PC-9 (cell line): Measurements from ENCODE around the gene OTUD1. TPM values are rescaled to one million over a fixed set of nuclear protein-coding genes. Genes with fewer than 3 reads are reported as not detected.

Experiments used
- BruUV-seq: library from RNA; stranded (reverse); fragments of 400-500 nt; replicated peaks from 2 replicates; lab custom pipeline; 2021; lab: Mats Ljungman, UMichigan
- CTCF ChIA-PET: fragments of 300-600 bp; sonication (Branson Sonifier 250); formaldehyde crosslinking; loops from one replicate; lab custom pipeline; 2022; ENCODE audit warnings: antibody characterized with exemption; lab: Charles Lee
- POLR2A ChIA-PET: fragments of 300-600 bp; sonication (Branson Sonifier 250); formaldehyde crosslinking; loops from one replicate; lab custom pipeline; 2022; ENCODE audit warnings: antibody characterized with exemption; ENCODE audit not compliant: unreplicated experiment; lab: Charles Lee
- DNase-seq, 2 experiments: peaks; one replicate each; pipeline versions ENCODE4 v3.0.0 to v3.0.0-alpha.2; 2015 to 2022; ENCODE audit warnings: mixed read lengths in 1 of 2
- H2AFZ ChIP-seq: fragments of 200-600 bp; sonication (generic); 2 replicates; pipeline ENCODE4 v1.8.1; 2017; ENCODE audit warnings: antibody characterized with exemption
- H3F3A ChIP-seq: fragments of 200-600 bp; sonication (generic); 2 replicates; pipeline ENCODE4 v1.8.1; 2017; ENCODE audit warnings: antibody characterized with exemption, mild to moderate bottlenecking, low read depth; ENCODE audit not compliant: insufficient read depth
- H3K27ac ChIP-seq: fragments of 200-600 bp; sonication (generic); 2 replicates; pipeline ENCODE4 v1.6.1; 2016; ENCODE audit warnings: mixed run types
- H3K27me3 ChIP-seq: fragments of 200-600 bp; sonication (generic); 2 replicates; pipeline ENCODE4 v1.6.1; 2016; ENCODE audit warnings: low read depth, mixed run types; ENCODE audit not compliant: insufficient read depth
- H3K36me3 ChIP-seq: fragments of 200-600 bp; sonication (generic); 2 replicates; pipeline ENCODE4 v1.6.1; 2016; ENCODE audit warnings: low read depth, mixed run types
- H3K4me1 ChIP-seq: fragments of 200-600 bp; sonication (generic); replicated peaks from 2 replicates; pipeline ENCODE4 v1.6.1; 2016; ENCODE audit warnings: mixed run types; ENCODE audit not compliant: insufficient read depth
- H3K4me2 ChIP-seq: fragments of 200-600 bp; sonication (generic); 2 replicates; pipeline ENCODE4 v1.6.1; 2017; ENCODE audit warnings: mixed run types
- H3K4me3 ChIP-seq: fragments of 200-600 bp; sonication (generic); 2 replicates; pipeline ENCODE4 v1.6.1; 2016; ENCODE audit warnings: mixed run types
- H3K79me2 ChIP-seq: fragments of 200-600 bp; sonication (generic); 2 replicates; pipeline ENCODE4 v1.6.1; 2017; ENCODE audit warnings: low read depth, mixed run types
- H3K9me2 ChIP-seq: fragments of 200-600 bp; sonication (generic); 2 replicates; pipeline ENCODE4 v1.8.1; 2017; ENCODE audit warnings: mild to moderate bottlenecking; ENCODE audit not compliant: insufficient read depth
- H3K9me3 ChIP-seq: fragments of 200-600 bp; sonication (generic); 2 replicates; pipeline ENCODE4 v1.8.1; 2016; ENCODE audit warnings: low read depth; ENCODE audit not compliant: insufficient read depth
- H4K20me1 ChIP-seq: fragments of 200-600 bp; sonication (generic); 2 replicates; pipeline ENCODE4 v1.8.1; 2017; ENCODE audit not compliant: insufficient read depth
- CTCF ChIP-seq: fragments of 200-600 bp; sonication (generic); conservative IDR thresholded peaks from 2 replicates; pipeline ENCODE4 v1.6.1; 2017; ENCODE audit warnings: mixed run types, antibody characterized with exemption, mild to moderate bottlenecking, moderate library complexity
- EZH2 ChIP-seq: fragments of 200-600 bp; sonication (generic); IDR thresholded peaks from 2 replicates; pipeline ENCODE4 v1.8.0; 2017; ENCODE audit warnings: antibody characterized with exemption, low read depth
- intact Hi-C: fragments of 100-400 bp; cut with micrococcal nuclease; formaldehyde crosslinking; loops from one replicate; pipeline ENCODE4 v1.10.0; 2022; ENCODE audit not compliant: unreplicated experiment
- total RNA-seq: library from RNA; stranded (reverse); gene quantifications from 2 replicates; pipeline ENCODE4 v1.2.3, GENCODE V29; 2021

Gene OTUD1
- total RNA-seq, 1 experiment from 2014 or later, result 16.9 TPM

GRCh38 chr10:23472181-23472580, 33.3 kb downstream of the OTUD1 start:
- POLR2A ChIA-PET, result no interaction called here
- no peak for DNase-seq
- no peak for TF ChIP-seq CTCF
- no peak for TF ChIP-seq EZH2
- H3K27ac ChIP-seq, result no peak overlapping the region
- no TSS peak for BruUV-seq
- no peaks in the 10 kb centered on the region for H3F3A ChIP-seq
- no peaks in the 10 kb centered on the region for H3K4me1 ChIP-seq
- no peak overlapping the region for H3K4me3 ChIP-seq
- H3K9me3 ChIP-seq, result no peaks in the 10 kb centered on the region
- H3K36me3 ChIP-seq, result no peaks in the 10 kb centered on the region
- intact Hi-C loops, result no loop called here
- H3K9me2 ChIP-seq, result no peaks in the 10 kb centered on the region
- H3K79me2 ChIP-seq, result no peaks in the 10 kb centered on the region
- CTCF ChIA-PET, result no interaction called here
- H3K4me2 ChIP-seq, result no peak overlapping the region
- no peak overlapping the region for H2AFZ ChIP-seq
- no peaks in the 10 kb centered on the region for H4K20me1 ChIP-seq
- no peaks in the 10 kb centered on the region for H3K27me3 ChIP-seq

- no TSS peak for BruUV-seq
- Histone ChIP-seq H3K79me2 (no peaks in the 10 kb centered on the region), H3K27me3 (no peaks in the 10 kb centered on the region), H3K27ac (no peak overlapping the region), H3F3A (no peaks in the 10 kb centered on the region), H2AFZ (no peak overlapping the region), H3K4me2 (no peak overlapping the region), H3K9me2 (no peaks in the 10 kb centered on the region), H3K9me3 (no peaks in the 10 kb centered on the region), H3K36me3 (no peaks in the 10 kb centered on the region), H3K4me1 (no peaks in the 10 kb centered on the region), H4K20me1 (no peaks in the 10 kb centered on the region), H3K4me3 (no peak overlapping the region)
- DNase-seq, result no peak
- POLR2A ChIA-PET, result no interaction called here
- CTCF ChIA-PET, result no interaction called here
- TF ChIP-seq EZH2 (no peak), CTCF (no peak)
- intact Hi-C loops, result no loop called here
Observed at GRCh38 chr10:23474081-23474480, 35.2 kb downstream of the OTUD1 start.

GRCh38 chr10:23474626-23475025, 35.8 kb downstream of the OTUD1 start:
- no peak overlapping the region for H2AFZ ChIP-seq
- ChIA-PET CTCF (no interaction called here), POLR2A (no interaction called here)
- no peaks in the 10 kb centered on the region for H3K27me3 ChIP-seq
- no peak for DNase-seq
- TF ChIP-seq CTCF (no peak), EZH2 (no peak)
- H3F3A ChIP-seq, result no peaks in the 10 kb centered on the region
- no peaks in the 10 kb centered on the region for H3K79me2 ChIP-seq
- no peak overlapping the region for H3K4me3 ChIP-seq
- BruUV-seq, result no TSS peak
- intact Hi-C loops, result no loop called here
- no peaks in the 10 kb centered on the region for H3K36me3 ChIP-seq
- no peak overlapping the region for H3K27ac ChIP-seq
- no peaks in the 10 kb centered on the region for H3K9me2 ChIP-seq
- no peaks in the 10 kb centered on the region for H3K4me1 ChIP-seq
- H4K20me1 ChIP-seq, result no peaks in the 10 kb centered on the region
- H3K4me2 ChIP-seq, result no peak overlapping the region
- no peaks in the 10 kb centered on the region for H3K9me3 ChIP-seq
